ENCODE data around the gene ERH.

- no peak for TF ChIP-seq POLR2A (IDR thresholded peaks at IDR 0.05; ENCODE audit: borderline replicate concordance, extremely low read depth, insufficient read depth, insufficient read length)
- TF ChIP-seq, protein P1, sequence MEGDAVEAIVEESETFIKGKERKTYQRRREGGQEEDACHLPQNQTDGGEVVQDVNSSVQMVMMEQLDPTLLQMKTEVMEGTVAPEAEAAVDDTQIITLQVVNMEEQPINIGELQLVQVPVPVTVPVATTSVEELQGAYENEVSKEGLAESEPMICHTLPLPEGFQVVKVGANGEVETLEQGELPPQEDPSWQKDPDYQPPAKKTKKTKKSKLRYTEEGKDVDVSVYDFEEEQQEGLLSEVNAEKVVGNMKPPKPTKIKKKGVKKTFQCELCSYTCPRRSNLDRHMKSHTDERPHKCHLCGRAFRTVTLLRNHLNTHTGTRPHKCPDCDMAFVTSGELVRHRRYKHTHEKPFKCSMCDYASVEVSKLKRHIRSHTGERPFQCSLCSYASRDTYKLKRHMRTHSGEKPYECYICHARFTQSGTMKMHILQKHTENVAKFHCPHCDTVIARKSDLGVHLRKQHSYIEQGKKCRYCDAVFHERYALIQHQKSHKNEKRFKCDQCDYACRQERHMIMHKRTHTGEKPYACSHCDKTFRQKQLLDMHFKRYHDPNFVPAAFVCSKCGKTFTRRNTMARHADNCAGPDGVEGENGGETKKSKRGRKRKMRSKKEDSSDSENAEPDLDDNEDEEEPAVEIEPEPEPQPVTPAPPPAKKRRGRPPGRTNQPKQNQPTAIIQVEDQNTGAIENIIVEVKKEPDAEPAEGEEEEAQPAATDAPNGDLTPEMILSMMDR (IDR thresholded peaks at IDR 0.05 in 2 of 3, conservative IDR thresholded peaks at IDR 0.05 in 1 of 3; ENCODE audit: borderline replicate concordance in 1 of 3, insufficient read depth in 1 of 3, low read depth in 2 of 3, low read length in 2 of 3), result no peak
- TF ChIP-seq RAD21 (IDR thresholded peaks at IDR 0.05; ENCODE audit: low read depth), result no peak
These were observed 64.2 kb downstream of the ERH start for GRCh38 chr14:69333791-69334337.

Data from HCT116 (cell line).